ENCODE data around the gene PLEKHG5.

PLEKHG5 gene

GRCh38 chr1:6506210-6507036 lies 15.0 kb upstream of the PLEKHG5 start:
- DNase-seq (ENCODE audit: low read depth), result no peak
- H3K4me3 ChIP-seq (ENCODE audit: low read length), result no peak overlapping the region
- no peak for TF ChIP-seq CTCF (conservative IDR thresholded peaks at IDR 0.05; ENCODE audit: low read length)

DNA sequence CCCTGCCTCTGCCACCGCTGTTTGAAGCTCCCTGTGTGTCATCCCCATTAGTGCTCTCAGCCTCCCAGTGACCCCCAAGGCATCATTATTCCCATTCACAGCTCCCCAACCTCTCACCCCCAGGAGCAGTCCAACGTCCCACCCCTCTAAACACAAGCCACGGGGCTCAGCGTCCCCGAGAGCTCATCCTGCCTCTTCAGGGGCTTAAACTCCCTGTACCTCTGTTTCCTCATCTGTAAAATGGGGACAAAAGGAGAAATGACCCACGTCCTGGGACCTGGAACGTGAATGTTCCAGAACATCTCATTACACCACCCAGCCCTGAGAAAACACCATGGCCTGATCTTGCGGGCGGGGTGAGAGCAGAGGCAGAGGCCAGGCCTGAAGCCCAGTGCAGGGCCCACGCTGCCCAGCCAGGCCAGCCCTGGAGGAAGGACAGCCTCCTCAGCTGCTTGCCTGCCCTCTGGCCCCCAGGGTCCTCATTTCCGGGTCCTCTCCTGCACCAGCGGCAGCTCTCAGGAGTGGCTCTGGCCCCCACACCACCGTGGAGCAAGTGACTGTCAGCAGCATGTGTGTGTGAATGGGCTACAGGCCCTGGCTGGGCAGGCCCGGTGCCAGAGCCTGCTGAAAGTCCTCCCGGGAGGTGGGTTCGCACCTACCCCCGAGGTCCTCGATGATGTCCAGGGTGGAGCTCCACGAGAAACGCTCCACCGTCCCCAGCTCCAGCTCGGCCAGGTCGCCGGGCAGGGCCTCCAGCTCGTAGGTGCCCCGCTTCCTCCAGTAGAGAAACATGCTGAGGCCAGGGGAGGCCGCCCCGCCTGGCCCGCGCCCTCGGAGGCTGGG lies 14.1 kb upstream of the PLEKHG5 start:
- no peak for TF ChIP-seq CTCF (conservative IDR thresholded peaks at IDR 0.05; ENCODE audit: low read length)
- no peak overlapping the region for H3K4me3 ChIP-seq (ENCODE audit: low read length)
- no peak for DNase-seq (ENCODE audit: low read depth)

DNA sequence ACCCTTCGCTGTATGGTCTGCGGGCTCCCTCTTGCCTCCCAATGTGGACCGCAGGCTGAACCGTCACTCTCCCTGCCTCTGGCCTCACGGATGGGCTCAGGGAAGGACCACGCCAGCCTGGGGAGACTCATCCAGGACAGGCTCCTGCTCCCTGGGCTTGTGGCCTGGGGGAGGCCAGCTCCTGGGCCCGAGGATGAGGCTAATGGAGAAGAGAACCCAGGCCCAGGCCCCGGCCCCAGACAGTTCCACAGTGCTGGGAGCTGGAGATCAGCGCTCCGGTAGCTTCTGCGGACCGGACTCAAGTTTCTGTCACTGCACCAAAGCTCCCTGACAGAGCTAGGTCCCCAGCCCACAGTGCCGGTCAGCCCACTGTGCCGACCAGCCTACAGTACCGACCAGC lies 13.4 kb upstream of the PLEKHG5 start:
- H3K4me3 ChIP-seq (ENCODE audit: low read length), result no peak overlapping the region
- TF ChIP-seq CTCF (conservative IDR thresholded peaks at IDR 0.05; ENCODE audit: low read length), result no peak
- no peak for DNase-seq (ENCODE audit: low read depth)

GRCh38 chr1:6503884-6504602 lies 12.6 kb upstream of the PLEKHG5 start:
- no peak for TF ChIP-seq CTCF (conservative IDR thresholded peaks at IDR 0.05; ENCODE audit: low read length)
- no peak for DNase-seq (ENCODE audit: low read depth)
- no peak overlapping the region for H3K4me3 ChIP-seq (ENCODE audit: low read length)

DNA sequence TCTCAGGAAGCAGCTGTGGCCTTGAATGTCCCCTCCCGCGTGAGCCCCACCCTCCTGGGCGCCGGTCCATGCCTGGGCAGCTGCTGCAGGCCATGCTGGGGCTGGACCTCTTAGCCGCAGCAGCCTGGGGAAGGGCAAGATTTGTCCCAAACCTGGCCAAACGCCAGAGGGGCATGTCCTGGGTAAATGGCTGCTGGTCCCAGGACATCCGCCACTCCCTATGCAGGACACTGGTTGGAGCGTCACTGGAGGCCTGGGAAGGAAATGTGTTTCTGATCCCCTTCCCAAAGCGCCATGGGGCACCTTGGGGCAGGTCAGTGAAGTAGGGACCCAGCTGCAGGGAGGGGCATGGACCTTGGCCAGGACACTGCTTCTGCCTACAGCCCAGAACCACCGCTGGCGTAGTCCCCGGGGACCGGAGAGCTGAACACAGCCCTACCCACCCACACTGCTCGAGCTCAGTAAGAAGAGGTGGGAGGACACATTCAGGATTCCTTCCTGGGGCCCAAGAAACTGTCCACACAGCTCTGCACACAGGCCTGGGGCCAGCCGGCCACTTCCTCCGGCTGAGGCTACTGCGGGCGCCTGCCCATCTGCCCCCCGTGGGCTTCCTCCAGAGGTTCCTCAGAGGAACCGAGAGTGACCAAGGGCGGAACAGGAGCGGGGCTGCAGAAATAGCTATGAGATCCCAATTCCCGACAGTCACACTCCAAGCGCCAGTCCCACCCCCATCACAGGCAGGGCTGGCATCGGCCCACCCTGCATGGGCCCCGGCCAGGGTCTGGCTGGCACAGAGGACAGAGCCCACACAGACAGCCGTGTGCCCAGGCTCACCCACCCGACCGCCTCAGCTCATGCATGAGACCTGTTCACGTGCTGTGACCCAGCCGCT lies 10.8 kb upstream of the PLEKHG5 start:
- TF ChIP-seq CTCF (conservative IDR thresholded peaks at IDR 0.05; ENCODE audit: low read length), result no peak
- H3K4me3 ChIP-seq (ENCODE audit: low read length), result no peak overlapping the region
- no peak for DNase-seq (ENCODE audit: low read depth)

DNA sequence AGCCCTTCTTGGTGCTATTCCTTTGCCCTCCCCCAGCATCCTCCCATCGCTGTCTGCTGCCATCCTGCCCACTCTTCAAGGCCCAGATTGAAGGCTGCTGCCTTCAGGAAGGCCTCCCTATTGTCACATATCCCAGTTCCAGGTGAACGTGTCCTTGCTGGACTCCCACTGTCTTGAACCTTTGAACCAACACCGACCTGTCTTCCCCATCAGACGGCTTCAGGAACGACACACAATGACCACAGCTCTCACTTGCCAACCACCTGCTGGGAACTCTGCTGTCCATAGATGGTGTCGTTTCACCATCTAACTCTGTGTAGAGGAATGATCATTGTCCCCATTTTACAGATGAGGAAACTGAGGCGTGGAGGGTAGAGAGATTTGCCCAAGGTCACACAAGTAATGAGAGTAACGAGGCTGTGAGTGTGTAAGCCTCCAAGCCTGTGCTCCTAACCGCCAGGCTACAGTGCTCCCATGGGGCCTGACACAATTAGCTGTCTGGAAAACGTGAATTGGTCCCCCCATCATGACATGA lies 9.9 kb upstream of the PLEKHG5 start:
- TF ChIP-seq CTCF (conservative IDR thresholded peaks at IDR 0.05; ENCODE audit: low read length), result no peak
- no peak for DNase-seq (ENCODE audit: low read depth)
- H3K4me3 ChIP-seq (ENCODE audit: low read length), result no peak overlapping the region
